NCI-H1694 (cell line): ENCODE measurements around the gene TCIRG1.

ENCODE experiments used
- DNase-seq: peaks from one replicate; lab custom pipeline; 2025; lab: John Stamatoyannopoulos, UW

Gene TCIRG1

DNA sequence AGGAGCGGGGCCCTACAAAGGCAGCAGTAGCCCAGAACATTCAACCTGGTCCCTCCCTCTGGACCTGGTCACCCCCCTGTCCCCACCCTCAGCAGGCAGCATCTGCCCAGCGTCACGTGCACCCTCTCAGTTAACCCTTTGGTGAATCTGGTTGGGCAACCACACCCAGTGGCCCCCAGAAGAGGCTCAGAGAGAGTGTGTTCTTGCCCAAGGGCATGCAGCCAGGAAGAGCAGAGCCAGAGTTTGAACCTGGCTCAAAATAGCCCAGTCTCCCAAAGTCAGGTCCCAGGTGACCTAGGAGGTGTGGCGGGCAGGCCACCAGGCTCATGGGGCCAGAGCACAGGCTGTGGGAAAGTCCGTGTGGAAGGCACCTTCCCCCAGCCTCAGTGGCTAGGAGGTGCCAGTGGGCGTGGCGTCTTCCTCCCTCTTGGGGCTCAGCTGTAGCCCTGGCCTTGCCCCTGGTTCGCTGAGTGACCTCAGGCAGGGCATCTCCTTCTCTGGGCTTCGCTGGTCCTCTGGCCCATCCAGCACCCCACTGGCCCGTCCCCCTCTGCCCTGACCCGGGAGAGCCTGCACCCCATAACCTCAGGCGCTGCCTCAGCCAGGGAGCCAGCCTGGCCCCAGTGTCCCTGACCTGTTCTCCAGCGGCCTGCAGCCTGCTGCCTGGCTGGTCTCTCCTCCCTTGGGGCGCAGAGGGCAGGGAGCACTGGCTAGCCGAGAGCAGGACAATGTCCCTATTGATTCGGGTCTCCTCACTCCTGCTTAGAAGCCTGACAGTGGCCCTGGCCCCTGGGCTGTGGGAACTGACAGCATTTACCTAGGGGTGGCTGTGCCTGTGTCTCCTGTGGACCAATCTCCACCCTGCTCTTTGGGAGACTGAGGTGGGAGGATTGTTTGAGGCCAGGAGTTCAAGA is 21.7 kb upstream of the TCIRG1 start:
- no peak for DNase-seq

- no peak for DNase-seq
Measured at GRCh38 chr11:68017980-68018729, 20.7 kb upstream of the TCIRG1 start.

DNA sequence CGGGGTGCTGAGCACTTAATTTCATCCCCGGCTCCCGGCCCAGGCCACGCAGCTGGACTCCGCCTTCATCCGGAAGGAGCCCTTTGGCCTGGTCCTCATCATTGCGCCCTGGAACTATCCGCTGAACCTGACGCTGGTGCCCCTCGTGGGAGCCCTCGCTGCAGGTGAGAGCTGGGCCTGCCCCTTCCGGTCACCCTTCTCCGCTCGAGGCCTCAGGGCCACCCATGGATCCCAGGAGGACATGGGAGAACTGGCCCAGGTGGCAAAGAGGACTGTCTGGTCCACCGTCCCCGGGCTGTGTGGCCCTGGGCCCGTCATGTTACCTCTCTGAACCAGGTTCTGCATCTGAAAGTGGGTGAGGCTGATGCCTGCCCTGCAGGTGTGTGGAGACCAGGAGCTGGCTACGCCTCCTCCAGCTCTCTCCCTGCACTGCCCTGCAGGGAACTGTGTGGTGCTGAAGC is 20.1 kb upstream of the TCIRG1 start:
- no peak for DNase-seq

- DNase-seq = no peak
Measured at GRCh38 chr11:68019486-68019885, 19.3 kb upstream of the TCIRG1 start.

- no peak for DNase-seq
Measured at GRCh38 chr11:68020575-68020974, 18.2 kb upstream of the TCIRG1 start.

- no peak for DNase-seq
Measured at GRCh38 chr11:68021167-68021787, 17.5 kb upstream of the TCIRG1 start.

GRCh38 chr11:68022531-68022930 is 16.3 kb upstream of the TCIRG1 start:
- DNase-seq = no peak

GRCh38 chr11:68024508-68024907 is 14.3 kb upstream of the TCIRG1 start:
- DNase-seq = no peak

GRCh38 chr11:68025047-68025446 is 13.8 kb upstream of the TCIRG1 start:
- DNase-seq = no peak

GRCh38 chr11:68026391-68027105 is 12.3 kb upstream of the TCIRG1 start:
- DNase-seq = no peak

- no peak for DNase-seq
Measured at GRCh38 chr11:68027667-68028066, 11.2 kb upstream of the TCIRG1 start.

- DNase-seq = no peak
Measured at GRCh38 chr11:68028802-68029545, 9.9 kb upstream of the TCIRG1 start.

DNA sequence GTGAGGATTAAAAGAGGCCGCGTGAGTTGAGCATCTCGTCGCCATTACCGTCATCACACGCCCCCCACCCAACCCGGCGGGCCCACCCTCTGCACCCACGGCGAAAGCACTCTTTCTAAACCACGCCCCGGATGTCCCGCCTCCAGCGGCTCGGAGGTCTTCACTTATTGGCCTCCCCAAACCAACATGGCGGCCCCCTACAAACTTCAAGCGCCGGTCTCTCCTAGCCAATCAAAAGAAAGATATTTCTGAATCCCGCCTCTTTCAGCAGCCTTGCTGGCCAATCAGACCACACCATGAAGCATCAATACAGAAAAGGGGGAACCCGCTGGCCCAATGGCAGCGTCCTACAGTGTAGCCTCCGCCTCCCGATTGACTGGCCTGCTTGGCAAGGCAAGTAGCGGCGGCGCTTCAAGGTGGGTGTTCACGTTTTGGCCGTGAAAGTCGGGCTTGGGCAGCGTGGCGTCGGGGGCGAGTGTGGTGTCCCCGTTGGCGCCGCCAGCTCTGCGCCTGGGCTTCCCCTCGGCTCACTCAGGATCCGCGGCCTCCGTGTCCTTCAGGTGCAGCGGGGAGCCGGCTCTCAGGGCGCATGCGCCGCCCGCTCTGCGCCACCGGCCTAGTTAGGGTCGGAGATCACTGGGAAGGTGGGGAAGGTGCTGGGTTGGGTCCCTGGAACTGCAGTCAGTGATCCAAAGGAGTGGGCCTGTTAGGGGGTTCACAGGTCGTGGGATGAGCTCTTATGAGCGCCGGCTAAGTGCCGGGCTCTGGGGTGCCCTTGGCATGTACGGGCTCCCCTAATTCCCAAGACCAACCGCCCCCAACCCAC is 8.3 kb upstream of the TCIRG1 start, which contains the start of gene NDUFS8:
TSS of gene NDUFS8 (plus strand) at position 364 of the 826 bp plus-strand sequence. CDS start 1,471 bp downstream, outside the sequence.
- peak; percentile 97 for DNase-seq

DNA sequence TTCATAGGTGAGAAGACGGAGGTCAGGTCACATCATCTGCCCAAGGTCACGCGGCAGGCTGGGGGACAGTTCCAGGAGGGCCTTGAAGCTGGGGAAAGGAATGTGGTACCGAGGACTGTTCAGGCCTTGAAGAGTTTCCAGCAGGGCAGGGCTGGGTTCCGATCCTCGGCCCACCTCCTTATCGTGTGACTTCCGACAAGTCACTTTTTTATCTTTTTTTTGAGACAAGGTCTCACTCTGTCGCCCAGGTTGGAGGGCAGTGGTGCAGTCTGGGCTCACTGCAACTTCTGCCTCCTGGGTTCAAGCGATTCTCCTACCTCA is 7.7 kb upstream of the TCIRG1 start:
- DNase-seq = no peak

GRCh38 chr11:68032003-68032402 is 6.8 kb upstream of the TCIRG1 start:
- DNase-seq = no peak

DNA sequence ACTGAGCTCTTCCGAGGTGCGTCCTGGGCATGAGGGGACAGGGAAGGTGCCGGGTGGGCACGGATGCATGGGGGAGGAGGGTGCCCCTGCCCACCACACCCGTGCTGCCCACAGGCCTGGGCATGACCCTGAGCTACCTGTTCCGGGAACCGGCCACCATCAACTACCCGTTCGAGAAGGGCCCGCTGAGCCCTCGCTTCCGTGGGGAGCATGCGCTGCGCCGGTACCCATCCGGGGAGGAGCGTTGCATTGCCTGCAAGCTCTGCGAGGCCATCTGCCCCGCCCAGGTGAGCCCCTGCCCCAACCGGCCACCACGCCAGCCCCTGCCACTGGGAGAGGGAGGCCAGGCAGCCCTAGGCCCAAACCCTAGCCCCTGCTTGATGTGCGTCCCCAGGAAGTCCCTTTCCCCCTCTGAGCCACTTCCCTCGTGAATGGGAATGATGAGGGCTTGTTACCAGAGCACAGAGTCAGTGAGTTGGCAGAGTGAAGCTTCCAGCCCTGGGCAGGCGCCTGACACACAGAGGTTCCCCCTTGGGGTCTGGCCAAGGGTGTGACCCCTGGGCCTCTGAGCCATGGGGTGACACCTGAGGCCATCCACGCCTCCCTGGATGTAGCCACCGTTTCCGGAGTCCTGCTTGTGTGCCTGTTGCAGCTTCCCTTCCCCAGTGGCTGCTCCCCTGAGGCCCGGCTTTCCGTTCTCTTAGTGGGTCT is 5.7 kb upstream of the TCIRG1 start:
- DNase-seq = no peak

GRCh38 chr11:68033708-68034045 is 5.1 kb upstream of the TCIRG1 start:
- DNase-seq = no peak

DNA sequence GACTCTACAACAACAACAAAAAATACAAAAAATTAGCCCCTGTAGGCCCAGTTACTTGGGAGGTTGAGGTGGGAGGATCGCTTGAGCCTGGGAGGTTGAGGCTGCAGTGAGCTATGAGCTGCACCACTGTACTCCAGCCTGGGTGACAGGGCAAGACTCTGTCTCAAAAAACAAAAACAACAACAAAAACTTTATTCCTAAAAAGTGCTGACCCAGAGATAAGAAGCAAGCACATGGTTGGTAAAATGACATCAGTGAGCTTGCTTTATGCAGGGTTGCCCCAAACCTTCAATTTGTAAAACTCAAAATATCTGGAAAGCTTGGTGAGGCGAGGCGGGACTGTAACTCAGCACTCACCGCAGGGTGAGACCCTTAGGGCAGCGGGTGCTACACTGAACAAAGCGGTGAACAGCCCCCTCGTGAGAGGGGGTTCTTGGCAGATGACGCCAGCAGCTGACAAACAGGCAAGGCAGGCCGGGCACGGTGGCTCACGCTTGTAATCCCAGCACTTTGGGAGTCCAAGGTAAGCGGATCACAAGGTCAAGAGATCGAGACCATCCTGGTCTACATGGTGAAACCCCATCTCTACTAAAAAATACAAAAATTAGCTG is 3.5 kb upstream of the TCIRG1 start:
- DNase-seq = no peak

- DNase-seq = no peak
Measured at GRCh38 chr11:68036141-68036716, 2.6 kb upstream of the TCIRG1 start.
